SK-N-SH treated with all-trans-retinoic acid at 6 μM for 48 hours (cell line): Measurements from ENCODE around the gene ALG11.

Experiments
- ATAC-seq: fragments of 200-7000 bp; cut with Tn5 transposase; 3 replicates; pipeline ENCODE4 v1.9.1; 2020; ENCODE audit warnings: mild to moderate bottlenecking, moderate library complexity
- ARNTL ChIP-seq: fragments of 450-650 bp; formaldehyde crosslinking; IDR thresholded peaks from 2 replicates; pipeline ENCODE4 v1.5.0; 2020; ENCODE audit warnings: low read depth, mild to moderate bottlenecking, moderate library complexity, borderline replicate concordance
- BACH2 ChIP-seq: fragments of 250-450 bp; sonication (Bioruptor Pico); IDR thresholded peaks from 2 replicates; pipeline ENCODE4 v1.9.0; 2021; ENCODE audit warnings: mild to moderate bottlenecking, borderline replicate concordance
- CREB5 ChIP-seq: fragments of 250-450 bp; sonication (Bioruptor Pico); IDR thresholded peaks from 2 replicates; pipeline ENCODE4 v1.5.1; 2020; ENCODE audit warnings: low read depth, mild to moderate bottlenecking, moderate library complexity
- CSRNP3 ChIP-seq: fragments of 250-450 bp; sonication (Bioruptor Pico); IDR thresholded peaks from 2 replicates; pipeline ENCODE4 v1.5.1; 2021; ENCODE audit warnings: mild to moderate bottlenecking, moderate library complexity
- ESRRG ChIP-seq: fragments of 250-450 bp; sonication (Bioruptor Pico); IDR thresholded peaks from 2 replicates; pipeline ENCODE4 v1.6.1; 2021; ENCODE audit warnings: mild to moderate bottlenecking
- GLIS3 ChIP-seq: fragments of 250-450 bp; sonication (Bioruptor Pico); IDR thresholded peaks from 2 replicates; pipeline ENCODE4 v1.5.0; 2020; ENCODE audit warnings: mild to moderate bottlenecking, moderate library complexity
- ISL1 ChIP-seq: fragments of 250-450 bp; sonication (Bioruptor Pico); IDR thresholded peaks from 2 replicates; pipeline ENCODE4 v2.1.2; 2022; ENCODE audit warnings: mild to moderate bottlenecking, moderate library complexity
- OSR1 ChIP-seq: fragments of 250-450 bp; sonication (Bioruptor Pico); IDR thresholded peaks from 2 replicates; pipeline ENCODE4 v1.8.0; 2022; ENCODE audit warnings: moderate library complexity, mild to moderate bottlenecking, inconsistent platforms
- POU6F1 ChIP-seq: fragments of 250-450 bp; sonication (Bioruptor Pico); IDR thresholded peaks from 2 replicates; pipeline ENCODE4 v1.8.0; 2021; ENCODE audit warnings: low read depth, mild to moderate bottlenecking, moderate library complexity, borderline replicate concordance
- PPARA ChIP-seq: fragments of 250-450 bp; sonication (Bioruptor Pico); IDR thresholded peaks from 2 replicates; pipeline ENCODE4 v1.5.0; 2020; ENCODE audit warnings: mild to moderate bottlenecking, borderline replicate concordance
- RARB ChIP-seq: fragments of 250-450 bp; sonication (Bioruptor Pico); IDR thresholded peaks from 2 replicates; pipeline ENCODE4 v1.8.0; 2021; ENCODE audit warnings: mild to moderate bottlenecking, moderate library complexity
- SNAI2 ChIP-seq: fragments of 250-450 bp; sonication (Bioruptor Pico); IDR thresholded peaks from 2 replicates; pipeline ENCODE4 v1.5.0; 2020; ENCODE audit warnings: mild to moderate bottlenecking, moderate library complexity
- TCF4 ChIP-seq: fragments of 250-450 bp; sonication (Bioruptor Pico); IDR thresholded peaks from 2 replicates; pipeline ENCODE4 v1.8.0; 2021; ENCODE audit warnings: mild to moderate bottlenecking, moderate library complexity, borderline replicate concordance
- TOX ChIP-seq: fragments of 250-450 bp; sonication (Bioruptor Pico); IDR thresholded peaks from 2 replicates; pipeline ENCODE4 v1.8.0; 2021; ENCODE audit warnings: mild to moderate bottlenecking, moderate library complexity, borderline replicate concordance
- ZC3H10 ChIP-seq: fragments of 250-450 bp; sonication (Bioruptor Pico); IDR thresholded peaks from 2 replicates; pipeline ENCODE4 v1.5.1; 2021; ENCODE audit warnings: mild to moderate bottlenecking, moderate library complexity
- ZFP3 ChIP-seq: fragments of 250-450 bp; sonication (Bioruptor Pico); IDR thresholded peaks from 2 replicates; pipeline ENCODE4 v1.5.0; 2020; ENCODE audit warnings: mild to moderate bottlenecking, moderate library complexity
- ZFP30 ChIP-seq: fragments of 450-650 bp; formaldehyde crosslinking; IDR thresholded peaks from 2 replicates; pipeline ENCODE4 v1.5.0; 2022; ENCODE audit warnings: mild to moderate bottlenecking, moderate library complexity
- ZNF565 ChIP-seq: fragments of 450-650 bp; formaldehyde crosslinking; conservative IDR thresholded peaks from 2 replicates; pipeline ENCODE4 v1.5.0; 2020; ENCODE audit warnings: low read depth, mild to moderate bottlenecking, moderate library complexity
- ZNF70 ChIP-seq: fragments of 450-650 bp; formaldehyde crosslinking; IDR thresholded peaks from 2 replicates; pipeline ENCODE4 v1.5.0; 2020; ENCODE audit warnings: mild to moderate bottlenecking, moderate library complexity
- ZNF8 ChIP-seq: fragments of 450-650 bp; formaldehyde crosslinking; IDR thresholded peaks from 2 replicates; pipeline ENCODE4 v1.5.0; 2020; ENCODE audit warnings: mild to moderate bottlenecking, moderate library complexity

Gene ALG11

GRCh38 chr13:51995677-51996551 is 16.3 kb upstream of the ALG11 start:
- ATAC-seq: no peak; the same call in 2 of the 3 replicates
- TF ChIP-seq CSRNP3 (CRISPR knock-in tag) (no peak), TCF4 (CRISPR knock-in tag) (no peak), ZFP3 (CRISPR knock-in tag) (no peak), ESRRG (CRISPR knock-in tag) (no peak), ZFP30 (CRISPR knock-in tag) (no peak), OSR1 (no peak), SNAI2 (no peak), BACH2 (CRISPR knock-in tag) (no peak), ZNF8 (CRISPR knock-in tag) (no peak), ZNF70 (no peak)
- TF ChIP-seq, all 23 proteins: peak for 0

- ATAC-seq: no peak
- TF ChIP-seq ZFP30 (CRISPR knock-in tag): no peak
- TF ChIP-seq ISL1 (CRISPR knock-in tag): no peak
- no peak for TF ChIP-seq POU6F1
- no peak for TF ChIP-seq CSRNP3 (CRISPR knock-in tag)
- TF ChIP-seq TOX (CRISPR knock-in tag): no peak
- no peak for TF ChIP-seq ZNF8 (CRISPR knock-in tag)
- no peak for TF ChIP-seq GLIS3 (CRISPR knock-in tag)
These were observed 15.6 kb upstream of the ALG11 start for GRCh38 chr13:51996641-51997040.

GRCh38 chr13:51997186-51997585 is 15.0 kb upstream of the ALG11 start:
- TF ChIP-seq CREB5 (CRISPR knock-in tag): no peak
- TF ChIP-seq ZFP30 (CRISPR knock-in tag): no peak
- TF ChIP-seq OSR1: no peak
- TF ChIP-seq BACH2 (CRISPR knock-in tag): no peak
- TF ChIP-seq ESRRG (CRISPR knock-in tag): no peak
- TF ChIP-seq ARNTL: no peak
- TF ChIP-seq ISL1 (CRISPR knock-in tag): no peak
- ATAC-seq: no peak

GRCh38 chr13:51997641-51998330 is 14.4 kb upstream of the ALG11 start:
- TF ChIP-seq RARB (CRISPR knock-in tag) (no peak), ESRRG (CRISPR knock-in tag) (no peak), PPARA (CRISPR knock-in tag) (no peak), GLIS3 (CRISPR knock-in tag) (no peak), POU6F1 (no peak), ISL1 (CRISPR knock-in tag) (no peak), TCF4 (CRISPR knock-in tag) (no peak), ZNF70 (no peak), ZNF565 (no peak), ZC3H10 (CRISPR knock-in tag) (no peak), CSRNP3 (CRISPR knock-in tag) (no peak)
- no peak for ATAC-seq
